IPS DF 6.9 (cell line): ENCODE data around the gene FUT7.
"Not testable (repeated sequence)": the region's sequence is repeated elsewhere in the genome, so short reads cannot be mapped to it uniquely, and the experiment has no call there.

Experiments
- DNase-seq: peaks from one replicate; pipeline ENCODE4 v3.0.0-alpha.2; 2013; ENCODE audit warnings: low read depth, low spot score
- H3K27ac ChIP-seq: one replicate; pipeline ENCODE4 v1.5.1; 2013; ENCODE audit warnings: low read length, control low read depth
- H3K27me3 ChIP-seq: 2 replicates; pipeline ENCODE4 v1.6.1; 2013; ENCODE audit warnings: mild to moderate bottlenecking, low read length; ENCODE audit not compliant: control insufficient read depth, insufficient read depth
- H3K36me3 ChIP-seq: 2 replicates; pipeline ENCODE4 v1.6.1; 2013; ENCODE audit warnings: low read length; ENCODE audit not compliant: control insufficient read depth, insufficient read depth
- H3K4me1 ChIP-seq: 2 replicates; pipeline ENCODE4 v1.6.1; 2013; ENCODE audit warnings: low read length; ENCODE audit not compliant: control insufficient read depth, insufficient read depth
- H3K4me3 ChIP-seq: 2 replicates; pipeline ENCODE4 v1.5.1; 2013; ENCODE audit warnings: mild to moderate bottlenecking, low read length
- H3K9me3 ChIP-seq: 2 replicates; pipeline ENCODE4 v1.6.1; 2013; ENCODE audit warnings: low read length, inconsistent platforms; ENCODE audit not compliant: control insufficient read depth, insufficient read depth
- WGBS: extraction: QIAGEN DNeasy Blood & Tissue Kit; methylation state at CpG from one replicate; pipeline ENCODE4 v1.1.7; 2013; ENCODE audit warnings: mixed read lengths, missing lambda C conversion rate; ENCODE audit not compliant: insufficient read length, insufficient coverage; 5-methylcytosine and 5-hydroxymethylcytosine counted together

FUT7 gene

GRCh38 chr9:137065336-137065967, 33.6 kb upstream of the FUT7 start:
- H3K4me3 ChIP-seq = no peak overlapping the region
- no peak overlapping the region for H3K27ac ChIP-seq
- peaks cover 10% of the 10 kb centered on the region for H3K4me1 ChIP-seq
- WGBS = no CpG with 5 or more reads among the region's 23 CpGs
- no peak for DNase-seq
- peaks cover 6% of the 10 kb centered on the region; the same call in 1 of the 2 replicates for H3K36me3 ChIP-seq
- no peaks in the 10 kb centered on the region for H3K27me3 ChIP-seq
- H3K9me3 ChIP-seq = no peaks in the 10 kb centered on the region

GRCh38 chr9:137064880-137065164, 32.9 kb upstream of the FUT7 start:
- H3K27ac ChIP-seq = no peak overlapping the region
- WGBS = no CpG with 5 or more reads among the region's 12 CpGs
- DNase-seq = no peak
- peaks cover 10% of the 10 kb centered on the region for H3K4me1 ChIP-seq
- peaks cover 6% of the 10 kb centered on the region; the same call in 1 of the 2 replicates for H3K36me3 ChIP-seq
- no peaks in the 10 kb centered on the region for H3K27me3 ChIP-seq
- no peak overlapping the region for H3K4me3 ChIP-seq
- H3K9me3 ChIP-seq = no peaks in the 10 kb centered on the region

- no CpG with 5 or more reads among the region's 55 CpGs for WGBS
- Histone ChIP-seq H3K9me3 (no peaks in the 10 kb centered on the region), H3K27me3 (no peaks in the 10 kb centered on the region), H3K36me3 (peaks cover 6% of the 10 kb centered on the region; the same call in 1 of the 2 replicates), H3K27ac (no peak overlapping the region), H3K4me3 (no peak overlapping the region), H3K4me1 (peaks cover 9% of the 10 kb centered on the region)
- DNase-seq = no peak
These were observed 32.4 kb upstream of the FUT7 start for GRCh38 chr9:137064027-137064879.

- Histone ChIP-seq H3K27me3 (no peaks in the 10 kb centered on the region), H3K9me3 (no peaks in the 10 kb centered on the region), H3K27ac (no peak overlapping the region), H3K4me3 (no peak overlapping the region), H3K36me3 (peaks cover 6% of the 10 kb centered on the region; the same call in 1 of the 2 replicates), H3K4me1 (peaks cover 6% of the 10 kb centered on the region; the same call in 1 of the 2 replicates)
- DNase-seq = no peak
- no CpG with 5 or more reads among the region's 26 CpGs for WGBS
These were observed 31.6 kb upstream of the FUT7 start for GRCh38 chr9:137063311-137064026.

- no CpG with 5 or more reads among the region's 9 CpGs for WGBS
- not testable (repeated sequence) for H3K4me3 ChIP-seq, H3K4me1 ChIP-seq, H3K27ac ChIP-seq, H3K36me3 ChIP-seq, DNase-seq, H3K27me3 ChIP-seq, H3K9me3 ChIP-seq
These were observed 30.9 kb upstream of the FUT7 start for GRCh38 chr9:137062798-137063197.

- Histone ChIP-seq H3K9me3 (no peaks in the 10 kb centered on the region), H3K36me3 (peaks cover 6% of the 10 kb centered on the region; the same call in 1 of the 2 replicates), H3K4me3 (no peak overlapping the region), H3K27me3 (no peaks in the 10 kb centered on the region), H3K27ac (no peak overlapping the region), H3K4me1 (peaks cover 2% of the 10 kb centered on the region; the same call in 1 of the 2 replicates)
- DNase-seq = no peak
- no CpG with 5 or more reads among the region's 15 CpGs for WGBS
These were observed 30.5 kb upstream of the FUT7 start for GRCh38 chr9:137062384-137062783.

GRCh38 chr9:137058521-137059234, 26.8 kb upstream of the FUT7 start:
- H3K27ac ChIP-seq = no peak overlapping the region
- no peaks in the 10 kb centered on the region for H3K36me3 ChIP-seq
- H3K9me3 ChIP-seq = no peaks in the 10 kb centered on the region
- peaks cover 2% of the 10 kb centered on the region; the same call in 1 of the 2 replicates for H3K4me1 ChIP-seq
- no peaks in the 10 kb centered on the region; the same call in 1 of the 2 replicates for H3K27me3 ChIP-seq
- no peak for DNase-seq
- no CpG with 5 or more reads among the region's 9 CpGs for WGBS
- H3K4me3 ChIP-seq = no peak overlapping the region

GRCh38 chr9:137057545-137057944, 25.7 kb upstream of the FUT7 start:
- Histone ChIP-seq H3K27ac (no peak overlapping the region), H3K4me1 (peaks cover 2% of the 10 kb centered on the region; the same call in 1 of the 2 replicates), H3K4me3 (no peak overlapping the region), H3K9me3 (no peaks in the 10 kb centered on the region), H3K27me3 (no peaks in the 10 kb centered on the region; the same call in 1 of the 2 replicates), H3K36me3 (no peaks in the 10 kb centered on the region)
- no peak for DNase-seq
- no CpG with 5 or more reads among the region's 16 CpGs for WGBS

GRCh38 chr9:137056739-137057415, 25.0 kb upstream of the FUT7 start:
- no CpG with 5 or more reads among the region's 17 CpGs for WGBS
- H3K4me1 ChIP-seq = peaks cover 2% of the 10 kb centered on the region; the same call in 1 of the 2 replicates
- H3K36me3 ChIP-seq = no peaks in the 10 kb centered on the region
- no peak overlapping the region for H3K4me3 ChIP-seq
- no peak for DNase-seq
- H3K27me3 ChIP-seq = no peaks in the 10 kb centered on the region; the same call in 1 of the 2 replicates
- no peak overlapping the region for H3K27ac ChIP-seq
- no peaks in the 10 kb centered on the region for H3K9me3 ChIP-seq
